ENCODE measurements around the gene CROCC2.

The CROCC2 gene

DNA sequence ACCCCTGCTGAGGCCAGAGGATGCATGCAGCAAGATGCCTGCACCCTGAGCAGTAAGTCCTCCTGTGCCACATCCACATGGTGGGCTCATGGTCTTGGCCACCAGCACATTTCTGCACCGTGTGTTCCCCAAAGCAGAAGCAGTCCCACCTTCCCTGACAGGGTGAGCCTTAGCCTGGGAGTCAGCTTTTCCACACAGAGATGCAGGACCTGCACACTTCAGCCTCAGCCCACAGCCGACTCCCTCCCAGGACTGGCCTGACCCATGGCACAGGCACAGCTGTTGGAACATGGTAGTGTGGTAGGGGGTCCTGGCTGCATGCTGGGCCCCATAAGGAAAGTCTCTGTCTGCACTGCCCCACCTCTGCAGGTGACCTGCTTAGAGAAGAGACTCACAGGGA lies 97.2 kb downstream of the CROCC2 start:
- DNase-seq, result no peak

DNA sequence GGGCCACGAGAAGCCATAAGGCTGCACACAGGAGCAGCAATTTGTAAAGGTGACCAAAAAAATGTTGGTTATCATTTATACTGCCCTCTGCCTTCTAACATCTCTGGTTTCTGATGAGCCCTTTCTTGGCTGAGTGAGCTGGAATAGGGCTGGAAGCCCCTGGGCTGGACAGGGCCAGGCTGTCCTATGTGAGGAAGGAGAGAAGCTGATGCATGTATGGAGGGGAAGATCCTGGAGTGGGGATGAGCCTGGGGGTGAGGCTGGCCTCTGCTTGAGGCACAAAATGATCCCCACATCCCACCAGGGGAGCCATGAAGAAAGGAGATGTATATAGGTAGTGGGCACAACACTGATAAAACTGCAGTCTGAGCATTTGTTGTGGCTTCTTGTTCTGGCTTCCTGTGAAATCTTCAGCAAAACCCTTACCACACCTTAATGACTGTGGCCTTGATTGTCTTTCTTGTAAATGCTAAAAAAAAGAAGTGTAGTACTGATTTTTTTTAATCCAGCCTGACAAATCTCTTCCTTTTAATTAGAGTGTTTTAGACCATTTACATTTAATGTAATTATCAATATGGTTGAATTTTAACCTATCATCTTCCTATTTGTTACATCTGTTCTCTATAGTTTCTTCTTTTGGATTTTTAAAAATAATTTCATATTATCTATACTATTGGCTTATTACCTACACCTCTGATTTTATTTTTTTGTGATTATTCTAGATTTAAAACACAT lies 97.9 kb downstream of the CROCC2 start:
- DNase-seq, result no peak

- no peak for DNase-seq
Observed at GRCh38 chr2:241005569-241005968, 99.4 kb downstream of the CROCC2 start.

GRCh38 chr2:241006412-241006811 lies 100.3 kb downstream of the CROCC2 start:
- DNase-seq, result no peak

DNA sequence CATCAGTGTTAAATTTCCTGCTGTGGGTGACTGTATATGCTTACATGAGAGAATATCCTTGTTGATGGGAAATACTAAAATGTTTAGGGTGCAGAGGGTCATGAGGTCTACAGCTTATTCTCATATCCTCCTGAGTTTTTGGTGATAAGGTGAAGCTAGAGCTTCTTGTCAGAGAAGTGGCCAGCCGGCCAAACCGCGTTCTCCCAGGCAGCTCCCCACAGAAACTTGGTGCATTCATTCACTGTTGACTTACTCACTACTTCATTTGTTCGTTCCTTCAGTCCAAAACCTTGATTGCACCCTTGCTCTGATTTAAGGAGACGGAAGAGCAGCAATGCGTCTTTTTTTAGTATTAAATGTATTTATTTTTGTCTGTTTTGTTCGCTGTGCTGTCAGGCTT lies 101.0 kb downstream of the CROCC2 start:
- DNase-seq, result no peak

GRCh38 chr2:241007880-241008710 lies 102.0 kb downstream of the CROCC2 start:
- DNase-seq, result no peak

DNA sequence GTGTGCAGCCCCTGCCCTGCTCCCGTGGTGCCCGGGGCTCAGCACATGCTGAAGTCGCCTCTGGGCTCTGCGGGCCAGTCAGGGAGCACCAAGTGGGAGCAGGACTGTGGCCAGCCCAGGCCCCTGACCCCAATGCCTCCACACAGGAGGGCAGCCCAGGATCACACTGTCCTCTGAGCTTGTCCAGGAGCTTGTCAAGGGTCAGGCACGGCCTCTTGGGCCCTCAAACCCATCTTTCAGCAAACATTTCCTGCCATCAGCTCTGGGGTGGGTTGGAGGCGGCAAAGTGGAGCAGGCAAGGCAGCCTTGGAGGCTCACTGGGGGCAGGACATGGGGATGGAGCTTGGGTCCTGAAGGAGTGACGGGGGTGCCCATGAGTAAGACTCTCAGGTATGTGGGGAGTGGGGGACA lies 102.6 kb downstream of the CROCC2 start:
- DNase-seq, result no peak

- no peak for DNase-seq
Observed at GRCh38 chr2:241009191-241009590, 103.1 kb downstream of the CROCC2 start.

GRCh38 chr2:241009601-241010530 lies 103.7 kb downstream of the CROCC2 start:
- DNase-seq, result no peak

- DNase-seq, result no peak
Observed at GRCh38 chr2:241010531-241011295, 104.6 kb downstream of the CROCC2 start.

- no peak for DNase-seq
Observed at GRCh38 chr2:241011296-241011600, 105.1 kb downstream of the CROCC2 start.

- DNase-seq, result no peak
Observed at GRCh38 chr2:241011751-241012510, 105.8 kb downstream of the CROCC2 start.

DNA sequence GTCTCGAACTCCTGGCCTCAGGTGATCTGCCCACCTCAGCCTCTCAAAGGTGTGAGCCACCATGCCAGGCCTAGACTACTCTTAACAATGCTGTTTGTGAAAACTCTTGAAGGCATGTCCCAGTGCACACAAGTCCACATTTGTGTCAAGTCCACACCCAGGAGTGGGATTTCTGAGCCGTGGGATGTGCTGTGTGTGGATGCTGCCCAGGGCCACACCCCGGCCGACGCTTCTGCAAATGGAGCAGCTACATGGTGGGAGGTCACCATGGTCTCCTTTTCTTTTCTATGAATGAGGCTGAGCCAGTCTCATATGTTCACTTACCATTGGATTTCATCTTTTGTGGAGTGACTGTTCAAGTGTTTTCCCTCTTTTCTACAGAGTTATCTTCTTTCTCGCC lies 108.1 kb downstream of the CROCC2 start:
- DNase-seq, result no peak

DNA sequence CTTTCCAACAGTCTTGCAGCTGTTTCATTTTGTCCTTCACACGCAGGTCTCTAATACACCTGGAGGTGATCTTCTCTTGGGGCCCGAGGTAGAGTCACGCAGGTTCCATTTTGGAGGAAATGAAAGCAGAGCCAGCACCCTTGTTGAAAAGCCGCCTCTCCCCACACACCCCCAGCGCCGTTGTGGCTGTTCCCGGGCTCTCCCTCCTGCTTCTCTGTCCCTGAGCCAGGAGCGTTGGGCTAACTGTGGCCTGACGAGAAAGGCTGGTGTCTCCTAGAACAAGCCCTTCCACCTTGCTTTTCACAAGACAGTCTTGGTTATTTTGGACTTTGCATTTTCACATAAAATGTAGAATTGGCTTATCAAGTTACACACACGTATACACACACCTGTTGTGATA lies 108.6 kb downstream of the CROCC2 start:
- no peak for DNase-seq

DNA sequence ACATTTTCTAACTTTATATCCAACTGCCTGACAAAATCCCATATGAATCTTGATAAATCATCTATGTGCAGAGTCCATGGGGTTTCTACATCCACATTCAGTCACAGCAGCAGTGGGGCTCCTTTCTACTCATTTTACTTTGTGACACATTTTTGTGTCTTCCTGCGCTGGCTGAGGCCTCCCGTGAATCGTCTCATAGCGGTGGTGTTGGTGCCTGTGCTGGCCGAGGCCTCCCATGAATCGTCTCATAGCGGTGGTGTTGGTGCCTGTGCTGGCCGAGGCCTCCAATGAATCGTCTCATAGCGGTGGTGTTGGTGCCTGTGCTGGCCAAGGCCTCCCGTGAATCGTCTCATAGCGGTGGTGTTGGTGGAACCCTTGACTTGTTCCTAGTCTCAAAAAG lies 109.3 kb downstream of the CROCC2 start:
- DNase-seq, result no peak

- DNase-seq, result no peak
Observed at GRCh38 chr2:241017228-241017940, 111.2 kb downstream of the CROCC2 start.

GRCh38 chr2:241018051-241018891 lies 112.1 kb downstream of the CROCC2 start:
- DNase-seq, result no peak

- DNase-seq, result no peak
Observed at GRCh38 chr2:241019441-241020139, 113.5 kb downstream of the CROCC2 start.

GRCh38 chr2:241020201-241020600 lies 114.1 kb downstream of the CROCC2 start:
- DNase-seq, result no peak
